GM12874 (cell line): Measurements from ENCODE around the gene MUC20.

Source experiments
- TF ChIP-seq, protein P1 (sequence below): IDR thresholded peaks from 2 replicates; pipeline ENCODE4 v1.5.1; 2011; ENCODE audit warnings: low read depth, mild to moderate bottlenecking, control low read depth, low read length, moderate library complexity; ENCODE audit not compliant: insufficient read depth

The MUC20 gene

DNA sequence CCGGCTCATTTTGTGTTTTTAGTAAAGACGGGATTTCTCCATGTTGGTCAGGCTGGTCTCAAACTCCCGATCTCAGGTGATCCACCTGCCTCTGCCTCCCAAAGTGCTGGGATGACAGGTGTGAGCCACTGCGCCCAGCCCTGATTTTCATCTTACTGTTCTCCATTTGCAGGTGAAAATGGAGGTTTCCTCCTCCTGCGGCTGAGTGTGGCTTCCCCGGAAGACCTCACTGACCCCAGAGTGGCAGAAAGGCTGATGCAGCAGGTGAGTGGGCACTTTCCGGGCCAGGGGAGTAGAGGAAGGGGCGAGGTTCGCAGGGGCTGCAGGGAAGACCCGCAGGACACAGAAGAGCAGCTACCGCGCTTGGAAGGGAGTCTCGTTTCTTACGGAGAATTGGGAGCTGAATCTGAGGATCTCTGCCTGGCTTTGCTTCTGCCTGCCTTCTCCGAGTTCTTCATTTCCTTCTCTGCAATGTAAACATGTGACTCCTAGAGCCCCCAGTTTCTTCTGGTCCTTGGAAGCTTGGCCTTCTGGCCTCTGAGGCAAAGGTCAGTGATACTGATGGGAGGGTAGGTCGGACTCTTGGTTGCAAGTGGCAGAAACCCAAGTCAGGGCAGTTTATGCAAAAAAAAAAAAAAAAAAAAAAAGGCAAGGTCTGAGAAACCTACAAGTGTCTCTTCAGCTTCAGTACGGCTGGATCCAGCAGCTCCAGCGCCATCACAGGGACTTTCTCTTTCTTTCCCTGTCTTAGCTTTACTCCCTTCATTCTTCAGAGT lies 8.9 kb downstream of the MUC20 start:
- TF ChIP-seq, protein P1, sequence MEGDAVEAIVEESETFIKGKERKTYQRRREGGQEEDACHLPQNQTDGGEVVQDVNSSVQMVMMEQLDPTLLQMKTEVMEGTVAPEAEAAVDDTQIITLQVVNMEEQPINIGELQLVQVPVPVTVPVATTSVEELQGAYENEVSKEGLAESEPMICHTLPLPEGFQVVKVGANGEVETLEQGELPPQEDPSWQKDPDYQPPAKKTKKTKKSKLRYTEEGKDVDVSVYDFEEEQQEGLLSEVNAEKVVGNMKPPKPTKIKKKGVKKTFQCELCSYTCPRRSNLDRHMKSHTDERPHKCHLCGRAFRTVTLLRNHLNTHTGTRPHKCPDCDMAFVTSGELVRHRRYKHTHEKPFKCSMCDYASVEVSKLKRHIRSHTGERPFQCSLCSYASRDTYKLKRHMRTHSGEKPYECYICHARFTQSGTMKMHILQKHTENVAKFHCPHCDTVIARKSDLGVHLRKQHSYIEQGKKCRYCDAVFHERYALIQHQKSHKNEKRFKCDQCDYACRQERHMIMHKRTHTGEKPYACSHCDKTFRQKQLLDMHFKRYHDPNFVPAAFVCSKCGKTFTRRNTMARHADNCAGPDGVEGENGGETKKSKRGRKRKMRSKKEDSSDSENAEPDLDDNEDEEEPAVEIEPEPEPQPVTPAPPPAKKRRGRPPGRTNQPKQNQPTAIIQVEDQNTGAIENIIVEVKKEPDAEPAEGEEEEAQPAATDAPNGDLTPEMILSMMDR = no peak

- TF ChIP-seq, protein P1 = no peak
Observed at GRCh38 chr3:195731356-195731905, 10.7 kb downstream of the MUC20 start.

DNA sequence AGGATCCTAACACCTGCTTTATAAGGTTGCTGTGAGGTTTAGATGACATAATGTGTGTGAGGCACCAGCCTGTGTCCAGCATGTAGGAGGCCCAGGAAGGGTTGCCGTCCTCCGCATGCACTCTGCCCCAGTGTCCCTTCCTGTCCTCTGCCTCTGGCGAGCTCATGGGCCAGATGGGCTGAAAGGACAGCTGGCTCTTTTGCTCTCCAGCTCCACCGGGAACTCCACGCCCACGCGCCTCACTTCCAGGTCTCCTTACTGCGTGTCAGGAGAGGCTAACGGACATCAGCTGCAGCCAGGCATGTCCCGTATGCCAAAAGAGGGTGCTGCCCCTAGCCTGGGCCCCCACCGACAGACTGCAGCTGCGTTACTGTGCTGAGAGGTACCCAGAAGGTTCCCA lies 12.2 kb downstream of the MUC20 start:
- TF ChIP-seq, protein P1 = no peak

GRCh38 chr3:195735036-195735695 lies 14.4 kb downstream of the MUC20 start:
- TF ChIP-seq, protein P1 = no peak

DNA sequence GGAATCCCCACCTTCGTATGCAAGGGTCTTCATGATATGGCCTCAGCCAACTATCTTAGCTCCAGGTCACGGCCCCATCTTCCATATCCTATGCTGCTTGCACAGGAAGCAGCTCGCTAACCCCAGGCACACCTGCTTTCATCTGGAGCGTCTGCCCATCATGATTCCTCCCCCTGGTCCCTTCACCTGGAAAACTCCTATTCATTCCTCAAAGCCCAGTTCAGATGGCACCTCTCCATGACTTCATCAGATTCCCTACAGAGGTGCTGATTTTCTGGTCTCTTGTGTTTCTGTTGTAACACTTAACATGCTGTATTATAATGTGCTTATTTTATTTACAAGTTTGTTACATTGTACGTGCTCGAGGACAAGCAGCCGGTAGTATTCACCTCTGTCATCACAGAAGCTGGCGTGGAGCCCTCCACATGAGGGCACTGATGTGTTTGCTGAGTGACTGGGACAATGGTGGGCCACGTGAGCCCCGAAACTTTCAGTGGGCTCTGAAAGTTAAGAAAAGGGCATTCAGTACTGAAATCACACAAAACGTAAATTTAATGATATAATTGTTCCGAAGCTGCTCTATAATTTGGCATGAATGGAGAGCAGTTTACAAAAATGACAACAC lies 16.2 kb downstream of the MUC20 start:
- TF ChIP-seq, protein P1 = no peak

DNA sequence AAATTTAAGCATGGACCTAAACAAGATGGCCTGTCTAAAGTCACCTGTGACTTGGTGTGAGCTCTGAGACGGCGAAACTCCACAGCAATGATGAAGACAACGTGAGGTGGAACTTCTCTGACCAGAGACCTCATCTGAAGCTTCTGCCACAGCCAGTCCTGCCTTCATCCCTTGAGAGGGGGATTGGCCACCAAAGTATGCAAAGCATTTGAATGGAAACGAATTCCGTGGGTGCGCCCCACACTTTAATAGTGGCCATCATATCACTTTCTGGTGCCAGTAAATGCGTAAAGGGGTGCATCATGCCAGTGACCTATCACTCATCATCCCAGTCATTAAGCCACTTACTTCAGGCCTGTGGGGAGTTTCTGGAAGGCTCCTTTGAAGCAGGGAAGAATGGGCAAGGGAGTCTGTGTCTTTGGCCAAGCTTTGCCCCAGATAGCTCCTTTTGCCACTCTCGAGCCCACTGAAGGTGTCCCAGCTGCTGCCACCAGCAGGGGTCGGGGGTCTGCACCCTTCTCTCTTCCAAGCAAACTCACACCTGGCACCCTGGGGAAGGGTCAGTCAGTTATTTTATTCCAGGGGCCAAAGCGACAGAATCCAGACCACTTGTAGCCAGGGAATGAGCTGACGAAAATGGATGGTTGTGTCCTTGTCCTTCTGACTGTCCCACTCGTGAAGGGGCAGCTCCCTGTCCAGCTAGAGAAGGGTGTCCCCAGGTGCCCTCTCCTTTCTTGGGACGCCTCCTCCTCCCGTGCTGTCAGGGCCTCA lies 17.7 kb downstream of the MUC20 start:
- TF ChIP-seq, protein P1 = no peak
